ENCODE results near the gene SELENOP.

DNA sequence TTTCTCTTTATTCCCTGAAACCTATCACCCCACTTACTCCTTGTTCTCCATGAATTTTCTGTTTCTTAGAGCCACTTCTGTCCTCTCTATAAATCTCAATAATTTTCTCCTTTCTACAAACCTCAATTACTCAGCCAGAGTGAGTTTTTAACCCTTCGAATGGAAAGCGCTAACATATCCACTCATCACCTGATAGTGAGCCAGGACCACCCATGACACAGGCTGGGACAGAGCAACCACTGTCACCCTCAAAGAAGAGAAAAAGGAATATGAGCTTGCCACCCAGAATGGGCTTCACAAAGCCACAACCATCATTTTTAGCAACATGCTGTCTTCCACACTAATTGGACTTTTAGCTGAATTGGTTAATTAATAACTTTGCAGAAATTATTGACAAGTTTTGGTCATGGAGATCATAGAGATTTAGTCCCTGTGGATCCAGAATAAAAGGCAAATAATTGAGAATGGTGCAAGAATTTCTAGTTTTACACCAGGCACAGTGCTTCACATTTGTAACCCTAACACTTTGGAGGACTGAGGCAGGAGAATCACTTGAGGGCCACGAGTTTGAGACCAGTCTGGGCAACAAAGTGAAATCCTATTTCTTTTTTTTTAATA, 32.1 kb upstream of the SELENOP start:
- TF ChIP-seq, protein P1, sequence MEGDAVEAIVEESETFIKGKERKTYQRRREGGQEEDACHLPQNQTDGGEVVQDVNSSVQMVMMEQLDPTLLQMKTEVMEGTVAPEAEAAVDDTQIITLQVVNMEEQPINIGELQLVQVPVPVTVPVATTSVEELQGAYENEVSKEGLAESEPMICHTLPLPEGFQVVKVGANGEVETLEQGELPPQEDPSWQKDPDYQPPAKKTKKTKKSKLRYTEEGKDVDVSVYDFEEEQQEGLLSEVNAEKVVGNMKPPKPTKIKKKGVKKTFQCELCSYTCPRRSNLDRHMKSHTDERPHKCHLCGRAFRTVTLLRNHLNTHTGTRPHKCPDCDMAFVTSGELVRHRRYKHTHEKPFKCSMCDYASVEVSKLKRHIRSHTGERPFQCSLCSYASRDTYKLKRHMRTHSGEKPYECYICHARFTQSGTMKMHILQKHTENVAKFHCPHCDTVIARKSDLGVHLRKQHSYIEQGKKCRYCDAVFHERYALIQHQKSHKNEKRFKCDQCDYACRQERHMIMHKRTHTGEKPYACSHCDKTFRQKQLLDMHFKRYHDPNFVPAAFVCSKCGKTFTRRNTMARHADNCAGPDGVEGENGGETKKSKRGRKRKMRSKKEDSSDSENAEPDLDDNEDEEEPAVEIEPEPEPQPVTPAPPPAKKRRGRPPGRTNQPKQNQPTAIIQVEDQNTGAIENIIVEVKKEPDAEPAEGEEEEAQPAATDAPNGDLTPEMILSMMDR (conservative IDR thresholded peaks at IDR 0.05 in 1 of 2, IDR thresholded peaks at IDR 0.05 in 1 of 2; ENCODE audit: extremely low read depth in 1 of 2, insufficient read depth in 1 of 2, low read depth in 1 of 2, low read length in 2 of 2) = no peak
- no peak for TF ChIP-seq EZH2 (IDR thresholded peaks at IDR 0.05; ENCODE audit: borderline replicate concordance, low read length)
